Mesothelial cell of epicardium (in vitro differentiated cells): ENCODE data around the gene PRDX2. TPM values are rescaled to one million over a fixed set of nuclear protein-coding genes. Genes with fewer than 3 reads are reported as not detected.

ENCODE experiments used
- DNase-seq, 2 experiments: peaks; one replicate each; pipeline ENCODE4 v3.0.0; 2021; ENCODE audit warnings: low spot score in 2 of 2; ENCODE audit not compliant: unreplicated experiment in 2 of 2
- H3K27ac Mint-ChIP-seq: 2 replicates; pipeline ENCODE4 v1.8.0; 2021; ENCODE audit warnings: mixed read lengths
- H3K27me3 Mint-ChIP-seq: 2 replicates; pipeline ENCODE4 v1.8.0; 2021; ENCODE audit warnings: low read depth, mixed read lengths
- H3K36me3 Mint-ChIP-seq: 2 replicates; pipeline ENCODE4 v1.8.0; 2021; ENCODE audit warnings: mixed read lengths
- H3K4me1 Mint-ChIP-seq: 2 replicates; pipeline ENCODE4 v1.8.0; 2021; ENCODE audit warnings: mixed read lengths
- H3K4me3 Mint-ChIP-seq: 2 replicates; pipeline ENCODE4 v1.8.0; 2021; ENCODE audit warnings: mild to moderate bottlenecking, moderate library complexity, mixed read lengths
- H3K9me3 Mint-ChIP-seq: 2 replicates; pipeline ENCODE4 v1.8.0; 2021; ENCODE audit warnings: mixed read lengths
- CTCF ChIP-seq: fragments of 200-600 bp; sonication (generic); IDR thresholded peaks from one replicate; pipeline ENCODE4 v1.5.0; 2021; ENCODE audit warnings: antibody characterized with exemption; ENCODE audit not compliant: unreplicated experiment
- total RNA-seq: library from RNA; stranded (reverse); gene quantifications from 3 replicates; pipeline ENCODE4 v1.2.1, GENCODE V29; 2021

Gene PRDX2
- total RNA-seq, 1 donor from 2014 or later, result 361 TPM

DNA sequence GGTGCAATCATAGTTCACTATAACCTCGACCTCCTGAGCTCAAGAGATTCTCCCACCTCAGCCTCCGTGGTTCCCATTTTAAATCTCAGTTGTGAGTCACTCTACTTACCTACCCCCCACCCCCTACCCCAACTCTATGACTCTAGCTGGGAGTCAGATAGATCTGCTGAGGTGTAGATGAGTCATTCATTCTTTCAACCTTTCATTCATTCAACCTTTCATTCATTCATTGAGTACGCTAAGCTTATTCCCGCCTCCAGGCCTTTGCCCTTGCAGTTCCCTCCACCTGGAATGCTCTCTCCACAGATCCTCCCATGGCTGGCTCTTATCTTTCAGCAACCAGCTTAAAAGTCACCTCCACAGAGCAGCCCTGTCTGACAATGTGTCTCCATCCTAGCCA is 35.6 kb upstream of the PRDX2 start:
- DNase-seq, result no peak
- Mint-ChIP-seq H3K36me3 (no peaks in the 10 kb centered on the region), H3K9me3 (no peaks in the 10 kb centered on the region), H3K4me3 (peak overlapping the region; percentile 4), H3K27me3 (peaks cover 91% of the 10 kb centered on the region), H3K27ac (no peak overlapping the region), H3K4me1 (peaks cover 20% of the 10 kb centered on the region)
- no peak for TF ChIP-seq CTCF

- no peak for DNase-seq
- peak overlapping the region; percentile 15 for H3K4me3 Mint-ChIP-seq
- no peak overlapping the region for H3K27ac Mint-ChIP-seq
- H3K36me3 Mint-ChIP-seq, result no peaks in the 10 kb centered on the region
- H3K27me3 Mint-ChIP-seq, result peaks cover 92% of the 10 kb centered on the region
- no peaks in the 10 kb centered on the region for H3K9me3 Mint-ChIP-seq
- no peak for TF ChIP-seq CTCF
- H3K4me1 Mint-ChIP-seq, result peaks cover 19% of the 10 kb centered on the region
Measured at GRCh38 chr19:12836529-12836863, 34.9 kb upstream of the PRDX2 start.

DNA sequence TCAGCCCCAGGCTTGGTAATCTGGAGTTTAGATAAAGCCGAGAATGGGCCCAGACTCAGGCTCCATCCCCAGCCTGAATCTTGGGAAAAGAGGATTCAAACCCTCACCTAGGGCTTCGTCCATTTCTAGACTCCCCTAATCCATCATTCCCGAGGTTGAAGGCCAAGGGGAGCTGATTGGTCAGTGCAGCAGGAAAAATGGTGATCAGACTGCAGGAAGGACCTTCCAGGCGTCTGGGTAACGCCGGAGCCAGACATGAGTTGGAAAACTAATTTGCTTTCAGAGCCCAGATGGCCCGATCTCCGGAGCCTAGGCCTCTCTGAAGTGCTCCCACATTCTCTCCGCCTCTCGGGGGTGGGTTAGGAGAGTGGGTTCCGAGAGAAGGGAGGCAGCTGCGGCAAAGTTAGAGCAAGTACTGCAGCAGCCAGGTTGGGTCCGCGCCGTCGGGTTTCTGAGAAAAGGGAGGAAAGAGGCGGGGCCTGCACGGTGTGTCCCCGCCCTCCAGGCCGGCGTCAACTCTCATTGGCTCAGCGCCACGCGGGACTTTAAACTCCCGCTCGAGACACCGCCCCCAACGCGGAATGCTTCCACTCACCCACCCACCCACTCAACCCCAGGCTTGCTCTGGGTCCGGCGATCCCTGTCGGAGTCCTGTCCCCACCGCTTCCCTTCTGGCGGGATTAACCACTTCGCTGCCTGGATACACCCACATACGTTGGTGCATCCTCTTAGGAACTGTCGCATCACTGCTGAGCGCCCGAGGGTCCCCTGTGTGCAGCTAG is 33.6 kb upstream of the PRDX2 start:
- no peak for DNase-seq
- H3K9me3 Mint-ChIP-seq, result no peaks in the 10 kb centered on the region
- no peaks in the 10 kb centered on the region for H3K36me3 Mint-ChIP-seq
- H3K4me1 Mint-ChIP-seq, result peaks cover 8% of the 10 kb centered on the region
- peaks cover 92% of the 10 kb centered on the region for H3K27me3 Mint-ChIP-seq
- H3K4me3 Mint-ChIP-seq, result peak overlapping the region; percentile 57
- TF ChIP-seq CTCF, result no peak
- H3K27ac Mint-ChIP-seq, result no peak overlapping the region

GRCh38 chr19:12834566-12834943 is 33.0 kb upstream of the PRDX2 start, which contains the start of gene RTBDN:
Gene RTBDN, minus strand, starts transcription at chr19:12834579. Its CDS starts 4,600 bp downstream, at chr19:12829979.
- no peak for DNase-seq
- H3K27ac Mint-ChIP-seq, result no peak within 1 kb of the TSS
- H3K36me3 Mint-ChIP-seq, result no peaks in the 10 kb centered on the region
- TF ChIP-seq CTCF, result no peak
- peaks cover 8% of the 10 kb centered on the region for H3K4me1 Mint-ChIP-seq
- peak within 1 kb of the TSS; percentile 62 for H3K4me3 Mint-ChIP-seq
- no peaks in the 10 kb centered on the region for H3K9me3 Mint-ChIP-seq
- H3K27me3 Mint-ChIP-seq, result peaks cover 92% of the 10 kb centered on the region

GRCh38 chr19:12833738-12834565 is 32.4 kb upstream of the PRDX2 start:
- Mint-ChIP-seq H3K9me3 (no peaks in the 10 kb centered on the region), H3K4me1 (peaks cover 8% of the 10 kb centered on the region), H3K4me3 (peak overlapping the region; percentile 57), H3K27me3 (peaks cover 92% of the 10 kb centered on the region), H3K27ac (no peak overlapping the region), H3K36me3 (no peaks in the 10 kb centered on the region)
- no peak for DNase-seq
- no peak for TF ChIP-seq CTCF
